Thyroid gland (tissue), 4 donors: ENCODE data around the gene HOXC10.

Source experiments
- POLR2A ChIP-seq, 2 donors: fragments of 450-650 bp; IDR thresholded peaks; one replicate each; pipeline ENCODE4 v1.6.1; 2017; ENCODE audit warnings: antibody characterized with exemption in 2 of 2, mild to moderate bottlenecking in 2 of 2, moderate library complexity in 1 of 2
- TF ChIP-seq, protein P1 (sequence below), 6 experiments: fragments of 200-600 bp in 3 of 6; fragments of 450-650 bp in 3 of 6; sonication (generic) in 3 of 6; IDR thresholded peaks; one replicate each; pipeline ENCODE4 v1.5.1; 2016 to 2019; ENCODE audit warnings: antibody characterized with exemption in 6 of 6, mild to moderate bottlenecking in 2 of 6, inconsistent platforms in 1 of 6, moderate library complexity in 1 of 6

GRCh38 chr12:53956251-53956887 lies 28.6 kb upstream of the HOXC10 start:
- TF ChIP-seq, protein P1, sequence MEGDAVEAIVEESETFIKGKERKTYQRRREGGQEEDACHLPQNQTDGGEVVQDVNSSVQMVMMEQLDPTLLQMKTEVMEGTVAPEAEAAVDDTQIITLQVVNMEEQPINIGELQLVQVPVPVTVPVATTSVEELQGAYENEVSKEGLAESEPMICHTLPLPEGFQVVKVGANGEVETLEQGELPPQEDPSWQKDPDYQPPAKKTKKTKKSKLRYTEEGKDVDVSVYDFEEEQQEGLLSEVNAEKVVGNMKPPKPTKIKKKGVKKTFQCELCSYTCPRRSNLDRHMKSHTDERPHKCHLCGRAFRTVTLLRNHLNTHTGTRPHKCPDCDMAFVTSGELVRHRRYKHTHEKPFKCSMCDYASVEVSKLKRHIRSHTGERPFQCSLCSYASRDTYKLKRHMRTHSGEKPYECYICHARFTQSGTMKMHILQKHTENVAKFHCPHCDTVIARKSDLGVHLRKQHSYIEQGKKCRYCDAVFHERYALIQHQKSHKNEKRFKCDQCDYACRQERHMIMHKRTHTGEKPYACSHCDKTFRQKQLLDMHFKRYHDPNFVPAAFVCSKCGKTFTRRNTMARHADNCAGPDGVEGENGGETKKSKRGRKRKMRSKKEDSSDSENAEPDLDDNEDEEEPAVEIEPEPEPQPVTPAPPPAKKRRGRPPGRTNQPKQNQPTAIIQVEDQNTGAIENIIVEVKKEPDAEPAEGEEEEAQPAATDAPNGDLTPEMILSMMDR (IDR thresholded peaks at IDR 0.05): no peak
- no peak for TF ChIP-seq POLR2A (IDR thresholded peaks at IDR 0.05)
